Measurements from ENCODE around the gene CXCL14.

- no peak for TF ChIP-seq POLR2AphosphoS5 (IDR thresholded peaks at IDR 0.05; ENCODE audit: insufficient read depth in 1 of 2, low read depth in 1 of 2)
- no peak for TF ChIP-seq CTCF (IDR thresholded peaks at IDR 0.05)
- TF ChIP-seq POLR2A (IDR thresholded peaks at IDR 0.05) = no peak
Measured at GRCh38 chr5:135609981-135610380, 31.2 kb upstream of the CXCL14 start.
